GM12878 (cell line): ENCODE measurements around the gene ZFP14. TPM values are rescaled to one million over a fixed set of nuclear protein-coding genes. Genes with fewer than 3 reads are reported as not detected.

Source experiments
- ATAC-seq: fragments of 200-7000 bp; cut with Tn5 transposase; 3 replicates; pipeline ENCODE4 v1.9.1; 2020; ENCODE audit warnings: mild to moderate bottlenecking, moderate library complexity
- BruUV-seq: library from RNA; stranded (reverse); fragments of 400-500 nt; replicated peaks from 2 replicates; lab custom pipeline; 2021; lab: Mats Ljungman, UMichigan
- CTCF ChIA-PET: fragments of 300-600 bp; sonication (Branson Sonifier 250); formaldehyde crosslinking; extraction: SDS; loops from one replicate; lab custom pipeline; 2021; ENCODE audit warnings: inconsistent platforms; lab: Yijun Ruan, JAX
- POLR2A ChIA-PET: fragments of 350-600 bp; formaldehyde crosslinking; extraction: SDS; loops from one replicate; lab custom pipeline; 2021; ENCODE audit warnings: inconsistent platforms; lab: Charles Lee
- RAD21 ChIA-PET: fragments of 300-600 bp; sonication (Branson Sonifier 250); formaldehyde crosslinking; loops from one replicate; lab custom pipeline; 2023; ENCODE audit warnings: antibody characterized with exemption; ENCODE audit not compliant: unreplicated experiment; lab: Charles Lee
- SMC1A ChIA-PET: fragments of 300-600 bp; sonication (Branson Sonifier 250); formaldehyde crosslinking; loops from one replicate; lab custom pipeline; 2023; ENCODE audit not compliant: unreplicated experiment, uncharacterized antibody; lab: Charles Lee
- DNase-seq: peaks from one replicate; pipeline ENCODE4 v3.0.0-alpha.2; 2011; ENCODE audit warnings: low read depth, low spot score
- FAIRE-seq: peaks from 3 replicates; lab custom pipeline; 2011; peaks lifted over from hg19 to GRCh38; lab: Jason Lieb, UNC
- H2AFZ ChIP-seq: 2 replicates; pipeline ENCODE4 v1.6.0; 2011; ENCODE audit warnings: low read depth, low read length, control low read depth; ENCODE audit not compliant: control insufficient read depth
- H3K27ac ChIP-seq: 2 replicates; pipeline ENCODE4 v1.5.1; 2011; ENCODE audit warnings: control low read depth; ENCODE audit not compliant: control insufficient read depth, insufficient read depth
- H3K27me3 ChIP-seq, 2 experiments: replicated peaks in 1 of 2; 2 replicates each; pipeline versions ENCODE4 v1.6.0 to v1.6.1; 2011; ENCODE audit warnings: low read length in 1 of 2; ENCODE audit not compliant: control insufficient read depth in 2 of 2, insufficient read depth in 2 of 2
- H3K36me3 ChIP-seq, 2 experiments: 2 replicates each; pipeline ENCODE4 v1.5.1; 2011; ENCODE audit warnings: low read length in 1 of 2; ENCODE audit not compliant: control insufficient read depth in 2 of 2, insufficient read depth in 2 of 2
- H3K4me1 ChIP-seq: 2 replicates; pipeline ENCODE4 v1.6.1; 2011; ENCODE audit warnings: mild to moderate bottlenecking, low read length, moderate library complexity, mixed read lengths; ENCODE audit not compliant: control insufficient read depth, insufficient read depth
- H3K4me2 ChIP-seq: 2 replicates; pipeline ENCODE4 v1.6.0; 2011; ENCODE audit warnings: control low read depth; ENCODE audit not compliant: control insufficient read depth, insufficient read depth
- H3K4me3 ChIP-seq: fragments of 200-600 bp; sonication (generic); 2 replicates; pipeline ENCODE4 v1.5.1; 2016
- H3K79me2 ChIP-seq: 2 replicates; pipeline ENCODE4 v1.6.0; 2011; ENCODE audit warnings: low read length; ENCODE audit not compliant: control insufficient read depth, insufficient read depth
- H3K9ac ChIP-seq: 2 replicates; pipeline ENCODE4 v1.8.0; 2011; ENCODE audit warnings: low read length, control low read depth, mixed read lengths; ENCODE audit not compliant: control insufficient read depth, insufficient read depth
- H3K9me3 ChIP-seq: replicated peaks from 3 replicates; pipeline ENCODE4 v1.5.1; 2011; ENCODE audit warnings: mild to moderate bottlenecking, low read length; ENCODE audit not compliant: control insufficient read depth, insufficient read depth
- H4K20me1 ChIP-seq: 2 replicates; pipeline ENCODE4 v1.6.0; 2011; ENCODE audit not compliant: control insufficient read depth, insufficient read depth
- CREM ChIP-seq: IDR thresholded peaks from 2 replicates; pipeline ENCODE4 v1.6.1; 2014; ENCODE audit warnings: antibody characterized with exemption, low read depth
- ELK1 ChIP-seq: IDR thresholded peaks from 2 replicates; pipeline ENCODE4 v1.6.1; 2012; ENCODE audit warnings: low read depth, low read length, improper control_type of control experiment
- KDM1A ChIP-seq: fragments of 200-600 bp; sonication (generic); IDR thresholded peaks from 2 replicates; pipeline ENCODE4 v1.6.1; 2016; ENCODE audit warnings: borderline replicate concordance
- KLF5 ChIP-seq: fragments of 450-650 bp; IDR thresholded peaks from 2 replicates; pipeline ENCODE4 v1.6.1; 2014; ENCODE audit warnings: mild to moderate bottlenecking; ENCODE audit not compliant: partially characterized antibody
- SIN3A ChIP-seq: IDR thresholded peaks from 2 replicates; pipeline ENCODE4 v1.6.1; 2012; ENCODE audit warnings: low read depth, low read length, improper control_type of control experiment
- SKIL ChIP-seq: fragments of 450-650 bp; IDR thresholded peaks from 2 replicates; pipeline ENCODE4 v1.6.1; 2017; ENCODE audit warnings: mild to moderate bottlenecking, low read depth, inconsistent platforms; ENCODE audit not compliant: poor library complexity, severe bottlenecking
- ZBTB11 ChIP-seq: fragments of 450-650 bp; formaldehyde crosslinking; IDR thresholded peaks from 2 replicates; pipeline ENCODE4 v1.5.0; 2022; ENCODE audit warnings: mild to moderate bottlenecking, missing genetic modification characterization
- ZNF622 ChIP-seq: fragments of 450-650 bp; IDR thresholded peaks from 2 replicates; pipeline ENCODE4 v1.6.1; 2017; ENCODE audit warnings: mild to moderate bottlenecking, inconsistent platforms
- WGBS: methylation state at CpG from one replicate; pipeline ENCODE4 v1.1.6; 2016; ENCODE audit warnings: low lambda C conversion rate; ENCODE audit not compliant: insufficient replicate concordance, insufficient coverage; ENCODE audit errors: missing lambda C conversion rate; 5-methylcytosine and 5-hydroxymethylcytosine counted together
- in situ Hi-C: fragments of 300-500 bp; cut with MboI; formaldehyde crosslinking; loops from 9 replicates; pipeline ENCODE4 v1.14.3; 2018; ENCODE audit warnings: mixed read lengths
- intact Hi-C: fragments of 100-400 bp; cut with micrococcal nuclease; formaldehyde crosslinking; loops from one replicate; pipeline ENCODE4 v1.14.2; 2022; ENCODE audit not compliant: unreplicated experiment
- polyA plus RNA-seq, 11 experiments: library from polyadenylated mRNA; depleted of rRNA in 4 of 11; unstranded in 6 of 11; stranded (reverse) in 5 of 11; fragments of >200 nt; fragmentation: Nextera tagmentation in 4 of 11; fragmentation: Illumina TruSeq in 1 of 11; extraction: Ambion mirVana in 4 of 11; extraction: Trizol in 1 of 11; gene quantifications; 1 replicate in 1 of 11; 2 replicates in 10 of 11; pipeline versions ENCODE4 v1.2.1 to v1.2.3, GENCODE V29; 2011 to 2016; ENCODE audit warnings: inconsistent platforms in 2 of 11, missing spikeins in 2 of 11, low read depth in 1 of 11
- total RNA-seq, 4 experiments: library from RNA; depleted of rRNA in 3 of 4; stranded (reverse); fragments of >200 nt in 3 of 4; fragmentation: Illumina TruSeq in 1 of 4; extraction: Trizol in 1 of 4; gene quantifications; 2 replicates each; pipeline versions ENCODE4 v1.2.1 to v1.2.3, GENCODE V29; 2013 to 2021

Gene ZFP14
- total and polyA plus RNA-seq, 10 of the 15 experiments (the other 5 are each of a cell fraction or from before 2014, with no cell fraction given) = 0.61 to 2.6 (median 0.83) TPM

- TF ChIP-seq KLF5 = no peak
Measured at GRCh38 chr19:36377541-36378178, 1.3 kb downstream of the ZFP14 start (continued).

GRCh38 chr19:36373638-36374156 is 5.3 kb downstream of the ZFP14 start:
- H3K9me3 ChIP-seq = peaks cover 7% of the 10 kb centered on the region; the same call in 2 of the 3 replicates
- ChIA-PET RAD21 (no interaction called here), CTCF (no interaction called here), POLR2A (interaction anchor here (0.6 kb wide), 1 partner anchor 1335 kb away, joined by 3 read pairs; no protein-coding TSS in a partner anchor), SMC1A (no interaction called here)
- intact Hi-C loops (no loop called here), in situ Hi-C loops (loop anchor here (25.0 kb wide), 1 partner anchor 1411 kb away; the partner anchor contains the start of gene ZNF792)
- ATAC-seq (no peak), DNase-seq (no peak), FAIRE-seq (no peak)
- no peaks in the 10 kb centered on the region for H3K4me1 ChIP-seq
- H3K79me2 ChIP-seq = no peaks in the 10 kb centered on the region
- no peaks in the 10 kb centered on the region for H3K36me3 ChIP-seq
- H2AFZ ChIP-seq = no peak overlapping the region
- 94% methylated on average over 5 of the region's 5 CpGs for WGBS
- no TSS peak for BruUV-seq
- no peak overlapping the region for H3K27ac ChIP-seq
- no peak overlapping the region for H3K4me3 ChIP-seq
- H3K4me2 ChIP-seq = no peak overlapping the region
- no peak overlapping the region for H3K9ac ChIP-seq
- no peak for TF ChIP-seq SIN3A
- H3K27me3 ChIP-seq = no peaks in the 10 kb centered on the region
- H4K20me1 ChIP-seq = no peaks in the 10 kb centered on the region

DNA sequence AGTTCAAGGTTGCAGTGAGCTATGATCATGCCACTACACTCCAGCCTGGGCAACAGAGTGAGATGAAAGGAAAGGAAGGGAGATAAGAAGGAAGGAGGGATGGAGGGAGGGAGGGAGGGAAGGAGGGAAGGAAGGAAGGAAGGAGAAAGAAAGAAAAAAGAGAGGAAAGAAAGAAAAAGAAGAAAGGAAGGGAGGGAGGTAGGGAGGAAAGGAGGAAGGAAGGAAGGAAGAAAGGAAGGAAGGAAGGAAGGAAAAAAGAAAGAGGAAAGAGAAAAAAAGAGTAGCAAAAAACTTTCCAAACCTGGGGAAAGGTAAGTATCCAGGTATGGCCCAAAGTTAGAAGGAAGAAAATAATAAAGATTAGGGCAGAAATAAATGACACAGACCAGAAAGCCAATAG is 7.1 kb downstream of the ZFP14 start:
- CTCF ChIA-PET = no interaction called here
- no peak for TF ChIP-seq ZNF622
- TF ChIP-seq ELK1 = no peak
- no peak for TF ChIP-seq ZBTB11 (CRISPR knock-in tag)
- no peak for TF ChIP-seq KDM1A
- no peak for TF ChIP-seq SKIL
- no peak for TF ChIP-seq CREM

More for the DNA sequence above, 7.1 kb downstream of the ZFP14 start:
- H3K9me3 ChIP-seq = peaks cover 7% of the 10 kb centered on the region
- ATAC-seq (no peak), FAIRE-seq (no peak), DNase-seq (no peak)
- no peaks in the 10 kb centered on the region for H3K4me1 ChIP-seq
- H3K4me2 ChIP-seq = no peak overlapping the region
- no peak overlapping the region for H3K27ac ChIP-seq
- H3K27me3 ChIP-seq = no peaks in the 10 kb centered on the region
- intact Hi-C loops (no loop called here), in situ Hi-C loops (loop anchor here (25.0 kb wide), 1 partner anchor 1410 kb away; the partner anchor contains the start of gene ZNF792)
- H4K20me1 ChIP-seq = no peaks in the 10 kb centered on the region
- H3K79me2 ChIP-seq = no peaks in the 10 kb centered on the region
- no peak overlapping the region for H2AFZ ChIP-seq
- H3K9ac ChIP-seq = no peak overlapping the region
- RAD21 ChIA-PET = no interaction called here
- H3K36me3 ChIP-seq = no peaks in the 10 kb centered on the region; a peak in 1 of 4 replicates
- POLR2A ChIA-PET = no interaction called here
- BruUV-seq = no TSS peak
- H3K4me3 ChIP-seq = no peak overlapping the region
- SMC1A ChIA-PET = no interaction called here
